Natural killer cell (primary cell): ENCODE data around the gene MPPE1. TPM values are rescaled to one million over a fixed set of nuclear protein-coding genes. Genes with fewer than 3 reads are reported as not detected.
A peak's percentile ranks its signal among the peaks of the same experiment; 100 is the strongest.
"Not testable (repeated sequence)": the region's sequence is repeated elsewhere in the genome, so short reads cannot be mapped to it uniquely, and the experiment has no call there.

Experiments
- ATAC-seq, 3 donors: fragments of 150-1000 bp in 2 of 3; fragments of 200-7000 bp in 1 of 3; cut with Tn5 transposase; 1 replicate in 1 of 3; 2 replicates in 2 of 3; pipeline ENCODE4 v1.10.0; 2021; ENCODE audit warnings: mild to moderate bottlenecking in 2 of 3, moderate library complexity in 2 of 3
- DNase-seq, 2 donors: peaks; one replicate each; pipeline versions ENCODE4 v3.0.0 to v3.0.0-alpha.2; 2013 to 2021; ENCODE audit warnings: mixed read lengths in 1 of 2
- H3K27ac ChIP-seq: one replicate; pipeline ENCODE4 v1.5.1; 2013; ENCODE audit warnings: mild to moderate bottlenecking, low read length
- H3K27me3 ChIP-seq: one replicate; pipeline ENCODE4 v1.6.1; 2013; ENCODE audit warnings: low read length; ENCODE audit not compliant: control insufficient read depth, insufficient read depth
- H3K36me3 ChIP-seq: one replicate; pipeline ENCODE4 v1.6.1; 2013; ENCODE audit warnings: low read length; ENCODE audit not compliant: control insufficient read depth, insufficient read depth
- H3K4me1 ChIP-seq: one replicate; pipeline ENCODE4 v1.6.1; 2013; ENCODE audit warnings: low read length; ENCODE audit not compliant: control insufficient read depth, insufficient read depth
- H3K4me3 ChIP-seq: one replicate; pipeline ENCODE4 v1.5.1; 2013; ENCODE audit warnings: low read length
- H3K9me3 ChIP-seq: one replicate; pipeline ENCODE4 v1.6.1; 2013; ENCODE audit warnings: low read length; ENCODE audit not compliant: control insufficient read depth, insufficient read depth
- H3K27ac Mint-ChIP-seq, 2 donors: one replicate each; pipeline ENCODE4 v1.8.0; 2022; ENCODE audit warnings: mild to moderate bottlenecking in 2 of 2, mixed read lengths in 2 of 2, moderate library complexity in 1 of 2
- H3K27me3 Mint-ChIP-seq, 2 donors: one replicate each; pipeline ENCODE4 v1.8.0; 2022; ENCODE audit warnings: low read depth in 2 of 2, mixed read lengths in 2 of 2
- H3K36me3 Mint-ChIP-seq: one replicate; pipeline ENCODE4 v1.8.0; 2022; ENCODE audit warnings: mixed read lengths
- H3K4me1 Mint-ChIP-seq, 2 donors: one replicate each; pipeline ENCODE4 v1.8.0; 2022; ENCODE audit warnings: mixed read lengths in 2 of 2
- H3K4me3 Mint-ChIP-seq: one replicate; pipeline ENCODE4 v1.8.0; 2022; ENCODE audit warnings: mild to moderate bottlenecking, moderate library complexity, mixed read lengths
- H3K9me3 Mint-ChIP-seq, 2 donors: one replicate each; pipeline ENCODE4 v1.8.0; 2022; ENCODE audit warnings: mixed read lengths in 2 of 2
- CTCF ChIP-seq: fragments of 200-600 bp; IDR thresholded peaks from one replicate; pipeline ENCODE4 v1.8.0; 2022; ENCODE audit warnings: antibody characterized with exemption
- WGBS: methylation state at CpG from one replicate; pipeline ENCODE4 v1.1.7; 2013; ENCODE audit warnings: missing lambda C conversion rate; ENCODE audit not compliant: insufficient coverage; 5-methylcytosine and 5-hydroxymethylcytosine counted together
- intact Hi-C: fragments of 100-400 bp; cut with micrococcal nuclease; formaldehyde crosslinking; loops from one replicate; pipeline ENCODE4 v1.14.2; 2022
- total RNA-seq, 4 donors: library from RNA; stranded (reverse); fragments of 120-200 nt in 1 of 4; gene quantifications; one replicate each; pipeline versions ENCODE4 v1.2.3 to v1.2.4, GENCODE V29; 2013 to 2022

Gene MPPE1
- total RNA-seq, 3 donors from 2014 or later (not counting 1 experiment from before 2014, with no cell fraction given), result 98.3 to 110 (median 105) TPM

GRCh38 chr18:11927497-11927896 lies 19.4 kb upstream of the MPPE1 start:
- TF ChIP-seq CTCF, result no peak
- H3K4me3 Mint-ChIP-seq, result no peak overlapping the region
- 0% methylated on average over 1 of the region's 1 CpG for WGBS
- H3K36me3 Mint-ChIP-seq, result no peaks in the 10 kb centered on the region
- intact Hi-C loops, result no loop called here
- Histone ChIP-seq H3K4me1 (no peaks in the 10 kb centered on the region), H3K9me3 (no peaks in the 10 kb centered on the region), H3K36me3 (no peaks in the 10 kb centered on the region), H3K4me3 (no peak overlapping the region), H3K27ac (no peak overlapping the region), H3K27me3 (no peaks in the 10 kb centered on the region)
- peaks cover 18 to 25% of the 10 kb centered on the region in 2 donors for H3K27me3 Mint-ChIP-seq
- H3K27ac Mint-ChIP-seq, result no peak overlapping the region
- no peaks in the 10 kb centered on the region for H3K9me3 Mint-ChIP-seq
- ATAC-seq (no peak), DNase-seq (no peak)
- H3K4me1 Mint-ChIP-seq, result no peaks in the 10 kb centered on the region

GRCh38 chr18:11925800-11926481 lies 17.8 kb upstream of the MPPE1 start:
- ATAC-seq (no peak), DNase-seq (no peak)
- no peak overlapping the region for H3K4me3 ChIP-seq
- H3K27ac Mint-ChIP-seq, result no peak overlapping the region
- H3K9me3 Mint-ChIP-seq, result no peaks in the 10 kb centered on the region
- intact Hi-C loops, result no loop called here
- no peaks in the 10 kb centered on the region for H3K36me3 ChIP-seq
- no peak overlapping the region for H3K4me3 Mint-ChIP-seq
- WGBS, result 69% methylated on average over 12 of the region's 12 CpGs
- no peaks in the 10 kb centered on the region for H3K4me1 Mint-ChIP-seq
- H3K9me3 ChIP-seq, result no peaks in the 10 kb centered on the region
- H3K27me3 Mint-ChIP-seq, result peaks cover 18 to 25% of the 10 kb centered on the region in 2 donors
- no peak overlapping the region for H3K27ac ChIP-seq
- no peaks in the 10 kb centered on the region for H3K27me3 ChIP-seq
- H3K4me1 ChIP-seq, result no peaks in the 10 kb centered on the region
- TF ChIP-seq CTCF, result no peak
- no peaks in the 10 kb centered on the region for H3K36me3 Mint-ChIP-seq

GRCh38 chr18:11923450-11923849 lies 15.3 kb upstream of the MPPE1 start:
- no peak overlapping the region for H3K4me3 Mint-ChIP-seq
- TF ChIP-seq CTCF, result no peak
- H3K27ac Mint-ChIP-seq, result no peak overlapping the region
- no peaks in the 10 kb centered on the region for H3K4me1 Mint-ChIP-seq
- H3K36me3 Mint-ChIP-seq, result no peaks in the 10 kb centered on the region
- WGBS, result 33% methylated on average over 1 of the region's 3 CpGs
- Histone ChIP-seq H3K27ac (no peak overlapping the region), H3K36me3 (no peaks in the 10 kb centered on the region), H3K27me3 (no peaks in the 10 kb centered on the region), H3K9me3 (no peaks in the 10 kb centered on the region), H3K4me3 (no peak overlapping the region), H3K4me1 (no peaks in the 10 kb centered on the region)
- DNase-seq (no peak), ATAC-seq (no peak)
- intact Hi-C loops, result no loop called here
- H3K27me3 Mint-ChIP-seq, result peaks cover 18 to 25% of the 10 kb centered on the region in 2 donors
- no peaks in the 10 kb centered on the region for H3K9me3 Mint-ChIP-seq

- DNase-seq, intact Hi-C loops, ATAC-seq, H3K9me3 Mint-ChIP-seq, H3K36me3 ChIP-seq, H3K4me1 Mint-ChIP-seq, H3K9me3 ChIP-seq, H3K4me3 ChIP-seq, H3K4me3 Mint-ChIP-seq, H3K27ac ChIP-seq, H3K36me3 Mint-ChIP-seq, H3K4me1 ChIP-seq, H3K27me3 ChIP-seq, H3K27me3 Mint-ChIP-seq, H3K27ac Mint-ChIP-seq: not testable (repeated sequence)
- 98% methylated on average over 3 of the region's 5 CpGs for WGBS
Observed at GRCh38 chr18:11919522-11919921, 11.4 kb upstream of the MPPE1 start.

- H3K27ac ChIP-seq, H3K27me3 Mint-ChIP-seq, H3K4me1 Mint-ChIP-seq, H3K27ac Mint-ChIP-seq, H3K9me3 Mint-ChIP-seq, H3K4me3 Mint-ChIP-seq, H3K9me3 ChIP-seq, H3K27me3 ChIP-seq, intact Hi-C loops, DNase-seq, H3K36me3 ChIP-seq, H3K36me3 Mint-ChIP-seq, H3K4me1 ChIP-seq, H3K4me3 ChIP-seq: not testable (repeated sequence)
- ATAC-seq, result peak in 1 of 3 donors; percentile 63
- WGBS, result 43% methylated on average over 3 of the region's 4 CpGs
Observed at GRCh38 chr18:11916880-11917279, 8.8 kb upstream of the MPPE1 start.
